ENCODE results near the gene TBC1D22A.
A peak's percentile ranks its signal among the peaks of the same experiment; 100 is the strongest.

TBC1D22A gene

GRCh38 chr22:46767249-46767985 is 5.0 kb downstream of the TBC1D22A start:
- H3K4me2 ChIP-seq (ENCODE audit: low read length) = peak overlapping the region; percentile 47
- H3K4me3 ChIP-seq (ENCODE audit: low read depth, low read length, poor library complexity, severe bottlenecking) = peak overlapping the region; percentile 21
- peak overlapping the region; percentile 97 for H3K27ac ChIP-seq (ENCODE audit: low read depth, low read length, poor library complexity, severe bottlenecking)
- TF ChIP-seq CTCF (IDR thresholded peaks at IDR 0.05; ENCODE audit: low read length) = no peak
- no peak for TF ChIP-seq EZH2 (IDR thresholded peaks at IDR 0.05; ENCODE audit: borderline replicate concordance, low read length)
- no peaks in the 10 kb centered on the region for H3F3A ChIP-seq (ENCODE audit: insufficient read depth, low read length)
- no peaks in the 10 kb centered on the region for H4K20me1 ChIP-seq (ENCODE audit: insufficient read depth, low read length)
- no peaks in the 10 kb centered on the region for H3K9me2 ChIP-seq (ENCODE audit: low read depth, low read length)
- H3K36me3 ChIP-seq (ENCODE audit: insufficient read depth, low read length) = no peaks in the 10 kb centered on the region
- no peaks in the 10 kb centered on the region for H3K9me3 ChIP-seq (ENCODE audit: low read length)
- H3K4me1 ChIP-seq (ENCODE audit: insufficient read depth, low read length, severe bottlenecking) = peaks cover 76% of the 10 kb centered on the region
- H3K27me3 ChIP-seq (ENCODE audit: insufficient read depth, low read length) = no peaks in the 10 kb centered on the region
- peaks cover 34% of the 10 kb centered on the region for H3K79me2 ChIP-seq (ENCODE audit: insufficient read depth, low read length)
- H2AFZ ChIP-seq (ENCODE audit: low read length) = no peak overlapping the region
- peak overlapping the region; percentile 26; the same call in 1 of the 2 replicates for H3K9ac ChIP-seq (ENCODE audit: low read length)

DNA sequence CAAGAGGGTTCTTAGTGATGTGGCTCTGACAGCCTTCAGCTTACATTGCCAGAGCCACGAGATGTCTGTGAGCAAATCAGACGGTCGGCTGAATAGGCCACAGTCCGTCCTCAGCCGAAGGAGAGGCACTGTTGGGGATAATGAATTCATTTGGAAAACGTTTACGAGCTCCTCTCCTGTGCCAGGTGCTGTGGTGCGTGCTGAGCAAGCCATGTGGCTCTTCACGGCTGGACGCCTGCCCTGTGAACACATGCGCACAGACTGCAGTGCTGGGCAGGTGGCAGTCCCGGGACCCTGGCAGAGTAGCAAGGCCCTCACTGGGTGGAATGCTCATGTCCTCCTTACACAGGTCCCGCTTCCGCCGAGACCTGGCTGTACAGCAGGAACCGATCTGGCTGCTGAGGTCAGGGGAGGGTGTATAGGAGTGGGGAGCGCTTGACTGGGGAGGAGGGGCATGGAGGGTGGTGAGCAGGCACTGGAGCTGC is 6.8 kb downstream of the TBC1D22A start:
- no peaks in the 10 kb centered on the region for H3K9me3 ChIP-seq (ENCODE audit: low read length)
- no peaks in the 10 kb centered on the region for H3K27me3 ChIP-seq (ENCODE audit: insufficient read depth, low read length)
- H3F3A ChIP-seq (ENCODE audit: insufficient read depth, low read length) = no peaks in the 10 kb centered on the region
- H3K4me2 ChIP-seq (ENCODE audit: low read length) = peak overlapping the region; percentile 69
- H3K4me1 ChIP-seq (ENCODE audit: insufficient read depth, low read length, severe bottlenecking) = peaks cover 81% of the 10 kb centered on the region
- no peak for TF ChIP-seq EZH2 (IDR thresholded peaks at IDR 0.05; ENCODE audit: borderline replicate concordance, low read length)
- TF ChIP-seq CTCF (IDR thresholded peaks at IDR 0.05; ENCODE audit: low read length) = no peak
- H3K9me2 ChIP-seq (ENCODE audit: low read depth, low read length) = no peaks in the 10 kb centered on the region
- no peak overlapping the region for H2AFZ ChIP-seq (ENCODE audit: low read length)
- no peaks in the 10 kb centered on the region for H3K36me3 ChIP-seq (ENCODE audit: insufficient read depth, low read length)
- H3K9ac ChIP-seq (ENCODE audit: low read length) = peak overlapping the region; percentile 69
- peak overlapping the region; percentile 51 for H3K4me3 ChIP-seq (ENCODE audit: low read depth, low read length, poor library complexity, severe bottlenecking)
- H3K27ac ChIP-seq (ENCODE audit: low read depth, low read length, poor library complexity, severe bottlenecking) = peak overlapping the region; percentile 97
- H4K20me1 ChIP-seq (ENCODE audit: insufficient read depth, low read length) = no peaks in the 10 kb centered on the region
- H3K79me2 ChIP-seq (ENCODE audit: insufficient read depth, low read length) = peaks cover 21% of the 10 kb centered on the region

- H3K27ac ChIP-seq (ENCODE audit: low read depth, low read length, poor library complexity, severe bottlenecking) = peak overlapping the region; percentile 97
- H3K36me3 ChIP-seq (ENCODE audit: insufficient read depth, low read length) = no peaks in the 10 kb centered on the region
- peak overlapping the region; percentile 69 for H3K4me2 ChIP-seq (ENCODE audit: low read length)
- H3K9ac ChIP-seq (ENCODE audit: low read length) = peak overlapping the region; percentile 69
- H3K4me1 ChIP-seq (ENCODE audit: insufficient read depth, low read length, severe bottlenecking) = peaks cover 81% of the 10 kb centered on the region
- no peaks in the 10 kb centered on the region for H4K20me1 ChIP-seq (ENCODE audit: insufficient read depth, low read length)
- TF ChIP-seq EZH2 (IDR thresholded peaks at IDR 0.05; ENCODE audit: borderline replicate concordance, low read length) (no peak), CTCF (IDR thresholded peaks at IDR 0.05; ENCODE audit: low read length) (no peak)
- peak overlapping the region; percentile 51 for H3K4me3 ChIP-seq (ENCODE audit: low read depth, low read length, poor library complexity, severe bottlenecking)
- no peaks in the 10 kb centered on the region for H3K27me3 ChIP-seq (ENCODE audit: insufficient read depth, low read length)
- no peak overlapping the region for H2AFZ ChIP-seq (ENCODE audit: low read length)
- no peaks in the 10 kb centered on the region for H3K9me3 ChIP-seq (ENCODE audit: low read length)
- H3K79me2 ChIP-seq (ENCODE audit: insufficient read depth, low read length) = peaks cover 16% of the 10 kb centered on the region
- H3F3A ChIP-seq (ENCODE audit: insufficient read depth, low read length) = no peaks in the 10 kb centered on the region
- H3K9me2 ChIP-seq (ENCODE audit: low read depth, low read length) = no peaks in the 10 kb centered on the region
Measured at GRCh38 chr22:46769706-46770105, 7.3 kb downstream of the TBC1D22A start.
